A673 (cell line): Measurements from ENCODE around the gene CFAP61.

ENCODE experiments used
- CTCF ChIP-seq: fragments of 300-800, 200-600 bp; sonication (generic); conservative IDR thresholded peaks from 2 replicates; pipeline ENCODE4 v1.5.1; 2017; ENCODE audit warnings: low read depth, mild to moderate bottlenecking, antibody characterized with exemption, low read length, moderate library complexity, mixed read lengths
- EZH2 ChIP-seq: fragments of 200-600 bp; sonication (generic); IDR thresholded peaks from 2 replicates; pipeline ENCODE4 v1.6.1; 2017; ENCODE audit warnings: borderline replicate concordance, low read depth, mild to moderate bottlenecking, mixed read lengths, antibody characterized with exemption, low read length; ENCODE audit not compliant: poor library complexity, severe bottlenecking

GRCh38 chr20:20195021-20195705 lies 142.8 kb downstream of the CFAP61 start:
- TF ChIP-seq CTCF (no peak), EZH2 (no peak)
